H9 (cell line): ENCODE results near the gene ABCF2. TPM values are rescaled to one million over a fixed set of nuclear protein-coding genes. Genes with fewer than 3 reads are reported as not detected.

Source experiments
- DNase-seq: peaks from one replicate; pipeline ENCODE4 v3.0.0-alpha.2; 2017
- H2AFZ ChIP-seq: one replicate; pipeline ENCODE4 v1.6.1; 2013; ENCODE audit warnings: mild to moderate bottlenecking, low read length, control low read depth, moderate library complexity
- H2AK5ac ChIP-seq: 2 replicates; pipeline ENCODE4 v1.6.1; 2013; ENCODE audit warnings: low read length, control low read depth, mixed read lengths; ENCODE audit not compliant: insufficient read length
- H2BK120ac ChIP-seq: one replicate; pipeline ENCODE4 v1.6.1; 2013; ENCODE audit warnings: low read depth, mild to moderate bottlenecking, low read length, control low read depth, inconsistent platforms; ENCODE audit not compliant: poor library complexity, severe bottlenecking
- H2BK12ac ChIP-seq: 2 replicates; pipeline ENCODE4 v1.6.1; 2013; ENCODE audit warnings: low read length, control low read depth, mixed read lengths, low read depth; ENCODE audit not compliant: insufficient read length
- H2BK15ac ChIP-seq: 2 replicates; pipeline ENCODE4 v1.6.1; 2013; ENCODE audit warnings: low read depth, low read length, control low read depth
- H2BK20ac ChIP-seq: one replicate; pipeline ENCODE4 v1.6.1; 2013; ENCODE audit warnings: low read depth, mild to moderate bottlenecking, low read length, control low read depth, inconsistent platforms; ENCODE audit not compliant: poor library complexity, severe bottlenecking
- H2BK5ac ChIP-seq: 2 replicates; pipeline ENCODE4 v1.6.1; 2013; ENCODE audit warnings: low read length, control low read depth, mixed read lengths; ENCODE audit not compliant: insufficient read length
- H3K14ac ChIP-seq: 2 replicates; pipeline ENCODE4 v1.6.1; 2013; ENCODE audit warnings: low read length, control low read depth; ENCODE audit not compliant: insufficient read depth
- H3K18ac ChIP-seq: 2 replicates; pipeline ENCODE4 v1.6.1; 2013; ENCODE audit warnings: low read depth, mild to moderate bottlenecking, mixed read lengths, low read length, control low read depth; ENCODE audit not compliant: insufficient read length
- H3K23ac ChIP-seq: 2 replicates; pipeline ENCODE4 v1.6.1; 2013; ENCODE audit warnings: low read length, control low read depth, mixed read lengths, low read depth; ENCODE audit not compliant: insufficient read length
- H3K23me2 ChIP-seq: 2 replicates; pipeline ENCODE4 v1.6.1; 2013; ENCODE audit warnings: low read depth, mild to moderate bottlenecking, mixed read lengths, low read length, control low read depth; ENCODE audit not compliant: insufficient read length, poor library complexity, severe bottlenecking
- H3K27ac ChIP-seq: 2 replicates; pipeline ENCODE4 v1.5.1; 2013; ENCODE audit warnings: low read length, control low read depth, mixed read lengths, low read depth; ENCODE audit not compliant: insufficient read length
- H3K27me3 ChIP-seq: 2 replicates; pipeline ENCODE4 v1.6.1; 2013; ENCODE audit warnings: low read length, control low read depth, inconsistent platforms; ENCODE audit not compliant: insufficient read depth
- H3K4ac ChIP-seq: 2 replicates; pipeline ENCODE4 v1.6.1; 2013; ENCODE audit warnings: low read depth, mild to moderate bottlenecking, control low read depth, inconsistent platforms, low read length, moderate library complexity
- H3K4me1 ChIP-seq: 2 replicates; pipeline ENCODE4 v1.6.1; 2013; ENCODE audit warnings: low read length, control low read depth, inconsistent platforms; ENCODE audit not compliant: insufficient read depth
- H3K4me2 ChIP-seq: 2 replicates; pipeline ENCODE4 v1.6.1; 2013; ENCODE audit warnings: low read length, control low read depth, mixed read lengths; ENCODE audit not compliant: insufficient read length, insufficient read depth
- H3K56ac ChIP-seq: 2 replicates; pipeline ENCODE4 v1.6.1; 2013; ENCODE audit warnings: low read depth, mild to moderate bottlenecking, mixed read lengths, low read length, control low read depth; ENCODE audit not compliant: insufficient read length
- H3K79me1 ChIP-seq: 2 replicates; pipeline ENCODE4 v1.6.1; 2013; ENCODE audit warnings: low read depth, mild to moderate bottlenecking, moderate library complexity, low read length, control low read depth, inconsistent platforms; ENCODE audit not compliant: insufficient read depth, poor library complexity, severe bottlenecking
- H3K79me2 ChIP-seq: 2 replicates; pipeline ENCODE4 v1.6.1; 2013; ENCODE audit warnings: low read length, control low read depth, inconsistent platforms; ENCODE audit not compliant: insufficient read depth
- H3K9ac ChIP-seq: 2 replicates; pipeline ENCODE4 v1.6.1; 2013; ENCODE audit warnings: low read length, control low read depth, mixed read lengths; ENCODE audit not compliant: insufficient read length; ENCODE audit errors: extremely low read depth
- H3K9me3 ChIP-seq: one replicate; pipeline ENCODE4 v1.6.1; 2013; ENCODE audit warnings: low read depth, low read length, inconsistent platforms; ENCODE audit not compliant: control insufficient read depth
- H3T11ph ChIP-seq: one replicate; pipeline ENCODE4 v1.6.1; 2013; ENCODE audit warnings: mild to moderate bottlenecking, low read length, control low read depth, inconsistent platforms
- H4K20me1 ChIP-seq: one replicate; pipeline ENCODE4 v1.6.1; 2013; ENCODE audit not compliant: control insufficient read depth, insufficient read length, insufficient read depth
- H4K5ac ChIP-seq: 2 replicates; pipeline ENCODE4 v1.6.1; 2013; ENCODE audit warnings: low read depth, mild to moderate bottlenecking, mixed read lengths, low read length, control low read depth; ENCODE audit not compliant: insufficient read length
- H4K8ac ChIP-seq: replicated peaks from 2 replicates; pipeline ENCODE4 v1.6.1; 2013; ENCODE audit warnings: low read length, control low read depth, mixed read lengths, low read depth; ENCODE audit not compliant: insufficient read length
- H4K91ac ChIP-seq: 2 replicates; pipeline ENCODE4 v1.6.1; 2013; ENCODE audit warnings: low read depth, mild to moderate bottlenecking, moderate library complexity, mixed read lengths, low read length, control low read depth; ENCODE audit not compliant: insufficient read length
- H3K27ac Mint-ChIP-seq, 3 experiments: 2 replicates in 2 of 3; 3 replicates in 1 of 3; pipeline ENCODE4 v1.8.0; 2020 to 2021; ENCODE audit warnings: mixed read lengths in 3 of 3, mild to moderate bottlenecking in 1 of 3, moderate library complexity in 1 of 3
- H3K27me3 Mint-ChIP-seq: 2 replicates; pipeline ENCODE4 v1.8.0; 2021; ENCODE audit warnings: low read depth, mild to moderate bottlenecking, moderate library complexity, mixed read lengths
- H3K36me3 Mint-ChIP-seq, 3 experiments: 2 replicates in 2 of 3; 3 replicates in 1 of 3; pipeline ENCODE4 v1.8.0; 2020 to 2021; ENCODE audit warnings: low read depth in 3 of 3, mixed read lengths in 3 of 3; ENCODE audit not compliant: insufficient read depth in 1 of 3
- H3K4me1 Mint-ChIP-seq, 2 experiments: 2 replicates each; pipeline ENCODE4 v1.8.0; 2020; ENCODE audit warnings: mixed read lengths in 2 of 2
- H3K4me3 Mint-ChIP-seq, 2 experiments: 2 replicates in 1 of 2; 3 replicates in 1 of 2; pipeline ENCODE4 v1.8.0; 2020 to 2021; ENCODE audit warnings: mild to moderate bottlenecking in 2 of 2, mixed read lengths in 2 of 2, moderate library complexity in 1 of 2
- H3K9me3 Mint-ChIP-seq, 2 experiments: 2 replicates in 1 of 2; 3 replicates in 1 of 2; pipeline ENCODE4 v1.8.0; 2020; ENCODE audit warnings: mild to moderate bottlenecking in 2 of 2, mixed read lengths in 2 of 2, moderate library complexity in 1 of 2
- WGBS: extraction: QIAGEN DNeasy Blood & Tissue Kit; methylation state at CpG from one replicate; pipeline ENCODE4 v1.1.7; 2013; ENCODE audit warnings: missing lambda C conversion rate, low lambda C conversion rate, mixed read lengths; ENCODE audit not compliant: insufficient read length; ENCODE audit errors: extremely low coverage; 5-methylcytosine and 5-hydroxymethylcytosine counted together
- total RNA-seq: library from RNA; stranded (reverse); gene quantifications from 2 replicates; pipeline ENCODE4 v1.2.1, GENCODE V29; 2021
- TF ChIP-seq, protein P1 (sequence below): fragments of 200-600 bp; sonication (generic); conservative IDR thresholded peaks from 3 replicates; pipeline ENCODE4 v1.8.0; 2021; ENCODE audit warnings: antibody characterized with exemption, mild to moderate bottlenecking

ABCF2 gene
- total RNA-seq, 1 experiment from 2014 or later = 70.1 TPM

DNA sequence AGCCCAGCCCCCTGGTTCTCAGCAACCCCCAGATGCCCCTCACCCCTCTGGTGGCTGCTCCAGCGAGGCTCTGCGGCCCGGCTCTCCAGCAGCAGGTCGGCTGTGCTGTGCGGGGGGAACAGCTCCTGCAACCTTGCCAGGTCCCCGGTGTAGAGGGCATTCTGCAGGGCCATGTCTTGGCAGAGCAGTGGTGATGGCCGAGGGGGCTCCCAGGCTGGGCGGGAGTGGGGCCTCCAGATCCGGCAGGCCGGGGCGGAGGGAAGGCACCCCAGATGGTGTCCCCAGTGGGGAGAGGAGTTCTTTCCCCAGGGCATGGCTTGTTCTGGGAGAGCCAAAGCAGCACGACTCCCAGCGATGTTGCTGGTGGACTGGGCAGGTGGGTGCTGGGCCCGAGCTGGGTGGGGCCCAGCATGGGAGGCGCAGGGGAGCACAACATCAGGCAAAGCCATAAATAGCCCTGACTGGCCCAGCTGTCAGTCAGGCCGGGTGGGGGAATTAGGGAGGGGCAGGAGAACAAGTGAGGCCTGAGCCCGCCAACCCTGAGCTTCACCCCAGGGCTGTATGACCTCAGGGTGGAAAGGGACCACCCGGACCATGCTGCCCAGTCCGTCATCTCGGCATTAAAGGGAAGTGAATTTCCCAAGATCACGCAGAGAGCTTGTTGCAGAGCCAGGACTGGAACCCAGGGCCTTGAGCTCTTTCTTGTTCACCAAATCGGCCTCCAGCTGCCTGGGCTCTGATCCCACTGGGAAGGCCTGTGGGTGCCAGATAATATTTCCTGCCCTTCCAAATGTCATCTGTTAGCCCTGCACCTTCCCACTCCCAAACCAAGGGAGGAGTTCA is 39.4 kb downstream of the ABCF2 start:
- no peaks in the 10 kb centered on the region for H3K9me3 Mint-ChIP-seq
- no peak overlapping the region for H4K8ac ChIP-seq
- no peaks in the 10 kb centered on the region for H3K9me3 ChIP-seq
- H3K79me2 ChIP-seq = no peaks in the 10 kb centered on the region
- H2AFZ ChIP-seq = no peak overlapping the region
- no peak for DNase-seq
- H3K4ac ChIP-seq = no peak overlapping the region
- H2BK15ac ChIP-seq = no peak overlapping the region
- H3K4me1 ChIP-seq = no peaks in the 10 kb centered on the region
- H3K79me1 ChIP-seq = no peaks in the 10 kb centered on the region
- no CpG with 5 or more reads among the region's 22 CpGs for WGBS
- H3K27ac Mint-ChIP-seq = no peak overlapping the region
- no peak overlapping the region for H3T11ph ChIP-seq
- no peak overlapping the region for H4K91ac ChIP-seq
- no peak overlapping the region for H2BK120ac ChIP-seq
- no peak overlapping the region for H3K18ac ChIP-seq
- TF ChIP-seq, protein P1, sequence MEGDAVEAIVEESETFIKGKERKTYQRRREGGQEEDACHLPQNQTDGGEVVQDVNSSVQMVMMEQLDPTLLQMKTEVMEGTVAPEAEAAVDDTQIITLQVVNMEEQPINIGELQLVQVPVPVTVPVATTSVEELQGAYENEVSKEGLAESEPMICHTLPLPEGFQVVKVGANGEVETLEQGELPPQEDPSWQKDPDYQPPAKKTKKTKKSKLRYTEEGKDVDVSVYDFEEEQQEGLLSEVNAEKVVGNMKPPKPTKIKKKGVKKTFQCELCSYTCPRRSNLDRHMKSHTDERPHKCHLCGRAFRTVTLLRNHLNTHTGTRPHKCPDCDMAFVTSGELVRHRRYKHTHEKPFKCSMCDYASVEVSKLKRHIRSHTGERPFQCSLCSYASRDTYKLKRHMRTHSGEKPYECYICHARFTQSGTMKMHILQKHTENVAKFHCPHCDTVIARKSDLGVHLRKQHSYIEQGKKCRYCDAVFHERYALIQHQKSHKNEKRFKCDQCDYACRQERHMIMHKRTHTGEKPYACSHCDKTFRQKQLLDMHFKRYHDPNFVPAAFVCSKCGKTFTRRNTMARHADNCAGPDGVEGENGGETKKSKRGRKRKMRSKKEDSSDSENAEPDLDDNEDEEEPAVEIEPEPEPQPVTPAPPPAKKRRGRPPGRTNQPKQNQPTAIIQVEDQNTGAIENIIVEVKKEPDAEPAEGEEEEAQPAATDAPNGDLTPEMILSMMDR = no peak
- H3K4me3 Mint-ChIP-seq = no peak overlapping the region
- no peaks in the 10 kb centered on the region for H3K4me1 Mint-ChIP-seq
- H2AK5ac ChIP-seq = no peak overlapping the region
- no peaks in the 10 kb centered on the region for H3K27me3 ChIP-seq
- H4K20me1 ChIP-seq = no peaks in the 10 kb centered on the region
- H2BK5ac ChIP-seq = no peak overlapping the region
- H3K56ac ChIP-seq = no peak overlapping the region
- H3K27ac ChIP-seq = no peak overlapping the region
- peaks cover 39% of the 10 kb centered on the region for H3K27me3 Mint-ChIP-seq
- no peak overlapping the region for H4K5ac ChIP-seq
- H3K14ac ChIP-seq = no peak overlapping the region; the same call in 1 of the 2 replicates
- no peak overlapping the region for H3K9ac ChIP-seq
- no peak overlapping the region for H3K23ac ChIP-seq
- H3K4me2 ChIP-seq = no peak overlapping the region
- no peak overlapping the region for H2BK20ac ChIP-seq
- H3K23me2 ChIP-seq = no peaks in the 10 kb centered on the region
- no peak overlapping the region for H2BK12ac ChIP-seq
- H3K36me3 Mint-ChIP-seq = no peaks in the 10 kb centered on the region; a peak in 1 of 7 replicates
